ENCODE results near the gene CD302. TPM values are rescaled to one million over a fixed set of nuclear protein-coding genes. Genes with fewer than 3 reads are reported as not detected.

Gene CD302
- total RNA-seq, 1 experiment from 2014 or later: 0.68 TPM

DNA sequence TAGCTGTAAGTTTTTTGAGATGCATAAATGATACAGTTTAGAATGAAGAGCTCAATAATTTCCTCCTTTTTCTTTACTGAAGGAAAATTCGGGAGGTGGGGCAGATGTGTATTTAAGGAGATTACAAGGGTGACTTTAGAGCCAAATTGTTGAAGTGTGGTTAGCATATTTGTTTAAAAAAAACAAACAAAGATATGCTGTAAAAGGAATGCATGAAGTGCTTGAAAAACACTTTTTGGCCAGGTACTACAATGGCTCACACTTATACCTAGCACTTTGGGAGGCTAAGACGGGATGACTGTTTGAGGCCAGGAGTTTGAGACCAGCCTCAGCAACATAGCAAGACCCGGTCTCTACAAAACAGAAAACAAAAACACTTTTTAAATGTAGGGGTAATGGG, 38.4 kb downstream of the CD302 start:
- H3K9me3 Mint-ChIP-seq: no peaks in the 10 kb centered on the region
- Histone ChIP-seq H2AK5ac (ENCODE audit: insufficient read length, low read length) (no peak overlapping the region), H2BK20ac (ENCODE audit: low read depth, low read length, poor library complexity, severe bottlenecking) (no peak overlapping the region), H4K5ac (ENCODE audit: insufficient read length, low read depth, low read length) (no peak overlapping the region), H3K79me2 (ENCODE audit: insufficient read depth, low read length) (peaks cover 4% of the 10 kb centered on the region; the same call in 1 of the 2 replicates), H2BK12ac (ENCODE audit: insufficient read length, low read depth, low read length) (no peak overlapping the region), H3K79me1 (ENCODE audit: insufficient read depth, low read depth, low read length, poor library complexity, severe bottlenecking) (no peaks in the 10 kb centered on the region), H3K9me3 (ENCODE audit: control insufficient read depth, low read depth, low read length) (no peaks in the 10 kb centered on the region), H3K27me3 (ENCODE audit: insufficient read depth, low read length) (no peaks in the 10 kb centered on the region), H2BK5ac (ENCODE audit: insufficient read length, low read length) (no peak overlapping the region), H3K4ac (ENCODE audit: low read depth, low read length) (no peak overlapping the region), H3K23ac (ENCODE audit: insufficient read length, low read depth, low read length) (no peak overlapping the region), H3T11ph (ENCODE audit: low read length) (no peak overlapping the region), H3K56ac (ENCODE audit: insufficient read length, low read depth, low read length) (no peak overlapping the region), H4K20me1 (ENCODE audit: control insufficient read depth, insufficient read depth, insufficient read length) (no peaks in the 10 kb centered on the region), H3K4me2 (ENCODE audit: insufficient read depth, insufficient read length, low read length) (no peak overlapping the region), H3K23me2 (ENCODE audit: insufficient read length, low read depth, low read length, poor library complexity, severe bottlenecking) (no peaks in the 10 kb centered on the region), H4K91ac (ENCODE audit: insufficient read length, low read depth, low read length) (no peak overlapping the region), H3K27ac (ENCODE audit: insufficient read length, low read depth, low read length) (no peak overlapping the region), H3K14ac (ENCODE audit: insufficient read depth, low read length) (no peak overlapping the region), H4K8ac (replicated peaks; ENCODE audit: insufficient read length, low read depth, low read length) (no peak overlapping the region), H2BK120ac (ENCODE audit: low read depth, low read length, poor library complexity, severe bottlenecking) (no peak overlapping the region), H3K18ac (ENCODE audit: insufficient read length, low read depth, low read length) (no peak overlapping the region), H2AFZ (ENCODE audit: low read length) (no peak overlapping the region), H3K9ac (ENCODE audit: extremely low read depth, insufficient read length, low read length) (no peak overlapping the region), H3K4me1 (ENCODE audit: insufficient read depth, low read length) (no peaks in the 10 kb centered on the region), H2BK15ac (ENCODE audit: low read depth, low read length) (no peak overlapping the region)
- no peaks in the 10 kb centered on the region for H3K27me3 Mint-ChIP-seq (ENCODE audit: low read depth)
- no CpG with 5 or more reads among the region's 3 CpGs for WGBS (ENCODE audit: extremely low coverage, insufficient read length, low lambda C conversion rate)
- no peaks in the 10 kb centered on the region for H3K4me1 Mint-ChIP-seq
- H3K36me3 Mint-ChIP-seq (ENCODE audit: insufficient read depth in 1 of 3, low read depth in 3 of 3): peaks cover 23 to 60% (median 52%) of the 10 kb centered on the region in 3 experiments; a peak in 6 of 7 replicates
- no peak for DNase-seq
- H3K4me3 Mint-ChIP-seq: no peak overlapping the region
- TF ChIP-seq, protein P1, sequence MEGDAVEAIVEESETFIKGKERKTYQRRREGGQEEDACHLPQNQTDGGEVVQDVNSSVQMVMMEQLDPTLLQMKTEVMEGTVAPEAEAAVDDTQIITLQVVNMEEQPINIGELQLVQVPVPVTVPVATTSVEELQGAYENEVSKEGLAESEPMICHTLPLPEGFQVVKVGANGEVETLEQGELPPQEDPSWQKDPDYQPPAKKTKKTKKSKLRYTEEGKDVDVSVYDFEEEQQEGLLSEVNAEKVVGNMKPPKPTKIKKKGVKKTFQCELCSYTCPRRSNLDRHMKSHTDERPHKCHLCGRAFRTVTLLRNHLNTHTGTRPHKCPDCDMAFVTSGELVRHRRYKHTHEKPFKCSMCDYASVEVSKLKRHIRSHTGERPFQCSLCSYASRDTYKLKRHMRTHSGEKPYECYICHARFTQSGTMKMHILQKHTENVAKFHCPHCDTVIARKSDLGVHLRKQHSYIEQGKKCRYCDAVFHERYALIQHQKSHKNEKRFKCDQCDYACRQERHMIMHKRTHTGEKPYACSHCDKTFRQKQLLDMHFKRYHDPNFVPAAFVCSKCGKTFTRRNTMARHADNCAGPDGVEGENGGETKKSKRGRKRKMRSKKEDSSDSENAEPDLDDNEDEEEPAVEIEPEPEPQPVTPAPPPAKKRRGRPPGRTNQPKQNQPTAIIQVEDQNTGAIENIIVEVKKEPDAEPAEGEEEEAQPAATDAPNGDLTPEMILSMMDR (conservative IDR thresholded peaks at IDR 0.05): no peak
- no peak overlapping the region for H3K27ac Mint-ChIP-seq
